Measurements from ENCODE around the gene COPS2. TPM values are rescaled to one million over a fixed set of nuclear protein-coding genes. Genes with fewer than 3 reads are reported as not detected.
A peak's percentile ranks its signal among the peaks of the same experiment; 100 is the strongest.

The COPS2 gene
- total RNA-seq, 2 experiments from 2014 or later, result 131 to 136 TPM

- no peaks in the 10 kb centered on the region for H3K9me3 Mint-ChIP-seq
- no peak for TF ChIP-seq CTCF (IDR thresholded peaks at IDR 0.05)
- H3K36me3 Mint-ChIP-seq (ENCODE audit: low read depth), result peaks cover 23% of the 10 kb centered on the region
- H3K4me3 Mint-ChIP-seq, result no peak overlapping the region
- intact Hi-C loops (cut with DNase I, micrococcal nuclease), result no loop called here
- ChIA-PET POLR2A (no interaction called here), CTCF (no interaction called here)
- no peak overlapping the region for H3K27ac Mint-ChIP-seq
- Histone ChIP-seq H3K9me3 (ENCODE audit: control insufficient read depth in 1 of 2, insufficient read depth in 1 of 2, low read length in 2 of 2) (no peaks in the 10 kb centered on the region), H3K27ac (ENCODE audit: low read depth in 1 of 2, low read length in 2 of 2) (no peak overlapping the region), H3K36me3 (ENCODE audit: insufficient read depth, low read length) (peaks cover 8% of the 10 kb centered on the region), H3K27me3 (ENCODE audit: control insufficient read depth in 1 of 2, insufficient read depth in 2 of 2, low read length in 2 of 2) (no peaks in the 10 kb centered on the region), H3K4me1 (ENCODE audit: insufficient read depth, low read length) (no peaks in the 10 kb centered on the region), H3K4me3 (ENCODE audit: low read length) (no peak overlapping the region)
- DNase-seq (no peak), ATAC-seq (ENCODE audit: poor library complexity) (no peak)
- peaks cover 21% of the 10 kb centered on the region for H3K4me1 Mint-ChIP-seq (ENCODE audit: low read depth)
- H3K27me3 Mint-ChIP-seq, result no peaks in the 10 kb centered on the region
Observed at GRCh38 chr15:49196856-49197255, 41.5 kb upstream of the COPS2 start.

- Mint-ChIP-seq H3K4me3 (no peak overlapping the region), H3K27ac (no peak overlapping the region), H3K4me1 (ENCODE audit: low read depth) (peaks cover 29% of the 10 kb centered on the region), H3K27me3 (no peaks in the 10 kb centered on the region), H3K36me3 (ENCODE audit: low read depth) (peaks cover 13% of the 10 kb centered on the region), H3K9me3 (no peaks in the 10 kb centered on the region)
- intact Hi-C loops (cut with DNase I, micrococcal nuclease), result no loop called here
- Histone ChIP-seq H3K4me1 (ENCODE audit: insufficient read depth, low read length) (peaks cover 7% of the 10 kb centered on the region), H3K27me3 (ENCODE audit: control insufficient read depth in 1 of 2, insufficient read depth in 2 of 2, low read length in 2 of 2) (no peaks in the 10 kb centered on the region), H3K9me3 (ENCODE audit: control insufficient read depth in 1 of 2, insufficient read depth in 1 of 2, low read length in 2 of 2) (no peaks in the 10 kb centered on the region), H3K27ac (ENCODE audit: low read depth in 1 of 2, low read length in 2 of 2) (no peak overlapping the region), H3K36me3 (ENCODE audit: insufficient read depth, low read length) (no peaks in the 10 kb centered on the region), H3K4me3 (ENCODE audit: low read length) (no peak overlapping the region)
- ChIA-PET CTCF (no interaction called here), POLR2A (no interaction called here)
- TF ChIP-seq CTCF (IDR thresholded peaks at IDR 0.05), result no peak
- DNase-seq, result no peak
- ATAC-seq (ENCODE audit: poor library complexity), result no peak
Observed at GRCh38 chr15:49191892-49192291, 36.5 kb upstream of the COPS2 start.

- DNase-seq (peak in 2 of 14 experiments; percentile 11 to 16), ATAC-seq (ENCODE audit: poor library complexity) (no peak)
- H3K27ac ChIP-seq (ENCODE audit: low read depth in 1 of 2, low read length in 2 of 2), result no peak overlapping the region
- ChIA-PET CTCF (no interaction called here), POLR2A (no interaction called here)
- Mint-ChIP-seq H3K4me1 (ENCODE audit: low read depth) (peaks cover 32% of the 10 kb centered on the region), H3K27ac (no peak overlapping the region), H3K9me3 (no peaks in the 10 kb centered on the region), H3K4me3 (no peak overlapping the region), H3K36me3 (ENCODE audit: low read depth) (peaks cover 22% of the 10 kb centered on the region), H3K27me3 (no peaks in the 10 kb centered on the region)
- no peaks in the 10 kb centered on the region for H3K27me3 ChIP-seq (ENCODE audit: control insufficient read depth in 1 of 2, insufficient read depth in 2 of 2, low read length in 2 of 2)
- H3K4me1 ChIP-seq (ENCODE audit: insufficient read depth, low read length), result peaks cover 7% of the 10 kb centered on the region
- H3K4me3 ChIP-seq (ENCODE audit: low read length), result no peak overlapping the region
- no peak for TF ChIP-seq CTCF (IDR thresholded peaks at IDR 0.05)
- intact Hi-C loops (cut with DNase I, micrococcal nuclease), result no loop called here
- H3K9me3 ChIP-seq (ENCODE audit: control insufficient read depth in 1 of 2, insufficient read depth in 1 of 2, low read length in 2 of 2), result no peaks in the 10 kb centered on the region
- no peaks in the 10 kb centered on the region for H3K36me3 ChIP-seq (ENCODE audit: insufficient read depth, low read length)
Observed at GRCh38 chr15:49190586-49190985, 35.2 kb upstream of the COPS2 start.
